Mucosa of rectum (tissue), 2 donors: ENCODE results near the gene TAMALIN.

Experiments
- H3K27ac ChIP-seq, 2 donors: one replicate each; pipeline ENCODE4 v1.7.0; 2013; ENCODE audit warnings: inconsistent platforms in 2 of 2, low read depth in 2 of 2, low read length in 2 of 2
- H3K27me3 ChIP-seq, 2 donors: one replicate each; pipeline ENCODE4 v1.7.0; 2013; ENCODE audit warnings: low read length in 2 of 2; ENCODE audit not compliant: control insufficient read depth in 2 of 2, insufficient read depth in 2 of 2
- H3K36me3 ChIP-seq, 2 donors: one replicate each; pipeline ENCODE4 v1.7.0; 2013; ENCODE audit warnings: low read length in 2 of 2; ENCODE audit not compliant: control insufficient read depth in 2 of 2, insufficient read depth in 2 of 2
- H3K4me1 ChIP-seq, 2 donors: one replicate each; pipeline ENCODE4 v1.7.0; 2013; ENCODE audit warnings: low read length in 2 of 2, mild to moderate bottlenecking in 1 of 2; ENCODE audit not compliant: control insufficient read depth in 2 of 2, insufficient read depth in 2 of 2
- H3K4me3 ChIP-seq, 2 donors: one replicate each; pipeline ENCODE4 v1.7.0; 2013; ENCODE audit warnings: low read length in 2 of 2
- H3K9ac ChIP-seq, 2 donors: one replicate each; pipeline ENCODE4 v1.7.0; 2013; ENCODE audit warnings: low read length in 2 of 2, low read depth in 1 of 2, mild to moderate bottlenecking in 1 of 2
- H3K9me3 ChIP-seq, 2 donors: one replicate each; pipeline ENCODE4 v1.7.0; 2013; ENCODE audit warnings: low read length in 2 of 2; ENCODE audit not compliant: control insufficient read depth in 2 of 2
- donor health status: healthy.
- donor health status: Normal muscosa, but diverticular disease.

TAMALIN gene

GRCh38 chr12:52059582-52060497 is 53.1 kb downstream of the TAMALIN start:
- H3K36me3 ChIP-seq = peaks cover 15 to 16% of the 10 kb centered on the region in 2 donors
- H3K9ac ChIP-seq = no peak overlapping the region
- no peak overlapping the region for H3K4me3 ChIP-seq
- no peaks in the 10 kb centered on the region for H3K27me3 ChIP-seq
- peaks cover 0 to 7% of the 10 kb centered on the region in 2 donors for H3K4me1 ChIP-seq
- H3K27ac ChIP-seq = no peak overlapping the region
- H3K9me3 ChIP-seq = no peaks in the 10 kb centered on the region

- no peak overlapping the region for H3K27ac ChIP-seq
- peaks cover 0 to 7% of the 10 kb centered on the region in 2 donors for H3K4me1 ChIP-seq
- peaks cover 10 to 15% of the 10 kb centered on the region in 2 donors for H3K36me3 ChIP-seq
- H3K4me3 ChIP-seq = no peak overlapping the region
- no peak overlapping the region for H3K9ac ChIP-seq
- no peaks in the 10 kb centered on the region for H3K27me3 ChIP-seq
- H3K9me3 ChIP-seq = no peaks in the 10 kb centered on the region
Observed at GRCh38 chr12:52060498-52061177, 53.9 kb downstream of the TAMALIN start.

- Histone ChIP-seq H3K36me3 (peaks cover 10% of the 10 kb centered on the region in 2 donors), H3K9me3 (no peaks in the 10 kb centered on the region), H3K9ac (no peak overlapping the region), H3K27me3 (no peaks in the 10 kb centered on the region), H3K4me1 (peaks cover 0 to 7% of the 10 kb centered on the region in 2 donors), H3K27ac (peak overlapping the region in 1 of 2 donors; percentile 52), H3K4me3 (no peak overlapping the region)
Observed at GRCh38 chr12:52061470-52062166, 54.9 kb downstream of the TAMALIN start.

- Histone ChIP-seq H3K9ac (no peak overlapping the region), H3K4me3 (no peak overlapping the region), H3K27ac (peak overlapping the region in 1 of 2 donors; percentile 52), H3K9me3 (no peaks in the 10 kb centered on the region), H3K36me3 (peaks cover 2 to 6% of the 10 kb centered on the region in 2 donors), H3K4me1 (peaks cover 0 to 7% of the 10 kb centered on the region in 2 donors), H3K27me3 (no peaks in the 10 kb centered on the region)
Observed at GRCh38 chr12:52062167-52063081, 55.7 kb downstream of the TAMALIN start.

GRCh38 chr12:52063082-52063924 is 56.6 kb downstream of the TAMALIN start:
- Histone ChIP-seq H3K27ac (peak overlapping the region in 1 of 2 donors; percentile 52), H3K4me3 (no peak overlapping the region), H3K36me3 (peaks cover 0 to 4% of the 10 kb centered on the region in 2 donors), H3K9ac (no peak overlapping the region), H3K27me3 (no peaks in the 10 kb centered on the region), H3K4me1 (peaks cover 0 to 7% of the 10 kb centered on the region in 2 donors), H3K9me3 (no peaks in the 10 kb centered on the region)

GRCh38 chr12:52063981-52064649 is 57.4 kb downstream of the TAMALIN start:
- no peaks in the 10 kb centered on the region for H3K36me3 ChIP-seq
- H3K27ac ChIP-seq = peak overlapping the region; percentile 9 to 48
- no peak overlapping the region for H3K9ac ChIP-seq
- H3K27me3 ChIP-seq = no peaks in the 10 kb centered on the region
- no peak overlapping the region for H3K4me3 ChIP-seq
- peaks cover 2 to 10% of the 10 kb centered on the region in 2 donors for H3K4me1 ChIP-seq
- H3K9me3 ChIP-seq = no peaks in the 10 kb centered on the region
